Uterus (tissue), 2 donors: ENCODE data around the gene SCGB2B2.

Experiments used
- POLR2A ChIP-seq, 2 donors: fragments of 450-650 bp; IDR thresholded peaks; one replicate each; pipeline ENCODE4 v1.6.1; 2016; ENCODE audit warnings: antibody characterized with exemption in 2 of 2, mild to moderate bottlenecking in 1 of 2, moderate library complexity in 1 of 2
- TF ChIP-seq, protein P1 (sequence below), 4 experiments: fragments of 200-600 bp in 2 of 4; fragments of 450-650 bp in 2 of 4; sonication (generic) in 2 of 4; IDR thresholded peaks; one replicate each; pipeline ENCODE4 v1.5.1; 2016 to 2019; ENCODE audit warnings: antibody characterized with exemption in 4 of 4, mild to moderate bottlenecking in 2 of 4, moderate library complexity in 1 of 4

GRCh38 chr19:34676697-34677385, at the start of gene SCGB2B2:
- TF ChIP-seq, protein P1, sequence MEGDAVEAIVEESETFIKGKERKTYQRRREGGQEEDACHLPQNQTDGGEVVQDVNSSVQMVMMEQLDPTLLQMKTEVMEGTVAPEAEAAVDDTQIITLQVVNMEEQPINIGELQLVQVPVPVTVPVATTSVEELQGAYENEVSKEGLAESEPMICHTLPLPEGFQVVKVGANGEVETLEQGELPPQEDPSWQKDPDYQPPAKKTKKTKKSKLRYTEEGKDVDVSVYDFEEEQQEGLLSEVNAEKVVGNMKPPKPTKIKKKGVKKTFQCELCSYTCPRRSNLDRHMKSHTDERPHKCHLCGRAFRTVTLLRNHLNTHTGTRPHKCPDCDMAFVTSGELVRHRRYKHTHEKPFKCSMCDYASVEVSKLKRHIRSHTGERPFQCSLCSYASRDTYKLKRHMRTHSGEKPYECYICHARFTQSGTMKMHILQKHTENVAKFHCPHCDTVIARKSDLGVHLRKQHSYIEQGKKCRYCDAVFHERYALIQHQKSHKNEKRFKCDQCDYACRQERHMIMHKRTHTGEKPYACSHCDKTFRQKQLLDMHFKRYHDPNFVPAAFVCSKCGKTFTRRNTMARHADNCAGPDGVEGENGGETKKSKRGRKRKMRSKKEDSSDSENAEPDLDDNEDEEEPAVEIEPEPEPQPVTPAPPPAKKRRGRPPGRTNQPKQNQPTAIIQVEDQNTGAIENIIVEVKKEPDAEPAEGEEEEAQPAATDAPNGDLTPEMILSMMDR (IDR thresholded peaks at IDR 0.05), result peak in 2 of 4 experiments; percentile 23 to 40
- TF ChIP-seq POLR2A (IDR thresholded peaks at IDR 0.05), result no peak
